ENCODE results near the gene ANP32A. TPM values are rescaled to one million over a fixed set of nuclear protein-coding genes. Genes with fewer than 3 reads are reported as not detected.

ANP32A gene
- total and polyA plus RNA-seq, 9 of the 15 experiments (the other 6 are each of a cell fraction or from before 2014, with no cell fraction given) = 13.2 to 656 (median 210) TPM

GRCh38 chr15:68735610-68736009 is 85.1 kb downstream of the ANP32A start:
- in situ Hi-C loops (cut with MboI) = no loop called here
- TF ChIP-seq BCLAF1 (IDR thresholded peaks at IDR 0.05; ENCODE audit: borderline replicate concordance in 1 of 2, control insufficient read depth in 1 of 2, low read depth in 2 of 2, low read length in 1 of 2) (no peak), ZNF584 (CRISPR knock-in tag; IDR thresholded peaks at IDR 0.05; ENCODE audit: low read depth) (no peak), FOXA3 (CRISPR knock-in tag; conservative IDR thresholded peaks at IDR 0.05 in 1 of 2, IDR thresholded peaks at IDR 0.05 in 1 of 2) (no peak), SRF (CRISPR knock-in tag; IDR thresholded peaks at IDR 0.05) (no peak), FOXP1 (CRISPR knock-in tag; IDR thresholded peaks at IDR 0.05) (no peak), STAG1 (CRISPR knock-in tag; IDR thresholded peaks at IDR 0.05; ENCODE audit: borderline replicate concordance) (no peak), ETS1 (conservative IDR thresholded peaks at IDR 0.05; ENCODE audit: control insufficient read depth, low read depth, low read length) (no peak), ILF3 (IDR thresholded peaks at IDR 0.05; ENCODE audit: borderline replicate concordance) (no peak)

More at GRCh38 chr15:68735610-68736009, 85.1 kb downstream of the ANP32A start:
- ChIA-PET POLR2A (interaction anchor here (0.7 kb wide), 1 partner anchor 110 kb away, joined by 3 read pairs; no protein-coding TSS in a partner anchor), CTCF (ENCODE audit: low intra/inter-chr PET ratio) (no interaction called here)
- peaks cover 3% of the 10 kb centered on the region for H4K20me1 ChIP-seq (replicated peaks; ENCODE audit: control insufficient read depth, insufficient read depth, low read length)
- H3K4me3 ChIP-seq = no peak overlapping the region
- H2AFZ ChIP-seq (ENCODE audit: low read depth, low read length) = no peak overlapping the region
- ATAC-seq (no peak), DNase-seq (ENCODE audit: extremely low read depth in 1 of 4, low spot score in 3 of 4) (no peak), FAIRE-seq (no peak)
- intact Hi-C loops (cut with micrococcal nuclease) = loop anchor here (10.0 kb wide), 1 partner anchor 181 kb away; no protein-coding TSS in a partner anchor
- H3K4me1 ChIP-seq (replicated peaks in 1 of 2; ENCODE audit: control insufficient read depth in 2 of 2, insufficient read depth in 2 of 2, low read length in 2 of 2) = peaks cover 5 to 7% of the 10 kb centered on the region in 2 experiments; a peak in 4 of 5 replicates
- BruUV-seq (replicated peaks) = no TSS peak
- no peaks in the 10 kb centered on the region for H3K9me1 ChIP-seq (ENCODE audit: control insufficient read depth, insufficient read depth, low read length)
- H3K9me3 ChIP-seq (replicated peaks; ENCODE audit: control insufficient read depth, insufficient read depth, low read depth, low read length) = no peaks in the 10 kb centered on the region
- H3K4me2 ChIP-seq (ENCODE audit: insufficient read depth, low read length) = no peak overlapping the region
- H3K79me2 ChIP-seq (ENCODE audit: control insufficient read depth, insufficient read depth, low read length) = no peaks in the 10 kb centered on the region
- no peak overlapping the region for H3K27ac ChIP-seq (ENCODE audit: extremely low read depth, low read depth, low read length)
- no peak overlapping the region for H3K9ac ChIP-seq (ENCODE audit: insufficient read depth in 1 of 2, low read depth in 2 of 2, low read length in 2 of 2)
- no peaks in the 10 kb centered on the region for H3K36me3 ChIP-seq (ENCODE audit: control insufficient read depth, insufficient read depth, low read length)
- peaks cover 4 to 26% of the 10 kb centered on the region in 2 experiments; a peak in 3 of 5 replicates for H3K27me3 ChIP-seq (ENCODE audit: control insufficient read depth in 2 of 2, insufficient read depth in 2 of 2, low read length in 2 of 2)

Data from K562 (cell line).